ENCODE data around the gene ZBTB8OS.

The ZBTB8OS gene

GRCh38 chr1:32606565-32607371, 43.6 kb downstream of the ZBTB8OS start:
- no peaks in the 10 kb centered on the region for H3K27me3 ChIP-seq (replicated peaks; ENCODE audit: control insufficient read depth, insufficient read depth, low read length)
- H3K4me3 ChIP-seq (replicated peaks; ENCODE audit: low read depth, low read length), result no peak overlapping the region
- DNase-seq (ENCODE audit: extremely low read depth, insufficient read length), result no peak
- H3K36me3 ChIP-seq (ENCODE audit: control insufficient read depth, insufficient read depth, low read length), result no peaks in the 10 kb centered on the region; the same call in 1 of the 2 replicates
- TF ChIP-seq CTCF (IDR thresholded peaks at IDR 0.05; ENCODE audit: insufficient read depth, low read length, poor library complexity, severe bottlenecking), result no peak

- no peak for DNase-seq (ENCODE audit: extremely low read depth, insufficient read length)
- TF ChIP-seq CTCF (IDR thresholded peaks at IDR 0.05; ENCODE audit: insufficient read depth, low read length, poor library complexity, severe bottlenecking), result no peak
- Histone ChIP-seq H3K27me3 (replicated peaks; ENCODE audit: control insufficient read depth, insufficient read depth, low read length) (no peaks in the 10 kb centered on the region), H3K4me3 (replicated peaks; ENCODE audit: low read depth, low read length) (no peak overlapping the region), H3K36me3 (ENCODE audit: control insufficient read depth, insufficient read depth, low read length) (no peaks in the 10 kb centered on the region; the same call in 1 of the 2 replicates)
Measured at GRCh38 chr1:32605711-32606424, 44.5 kb downstream of the ZBTB8OS start.

- H3K4me3 ChIP-seq (replicated peaks; ENCODE audit: low read depth, low read length), result no peak overlapping the region
- TF ChIP-seq CTCF (IDR thresholded peaks at IDR 0.05; ENCODE audit: insufficient read depth, low read length, poor library complexity, severe bottlenecking), result no peak
- no peak for DNase-seq (ENCODE audit: extremely low read depth, insufficient read length)
- H3K36me3 ChIP-seq (ENCODE audit: control insufficient read depth, insufficient read depth, low read length), result no peaks in the 10 kb centered on the region; the same call in 1 of the 2 replicates
- no peaks in the 10 kb centered on the region for H3K27me3 ChIP-seq (replicated peaks; ENCODE audit: control insufficient read depth, insufficient read depth, low read length)
Measured at GRCh38 chr1:32600034-32600433, 50.3 kb downstream of the ZBTB8OS start.

DNA sequence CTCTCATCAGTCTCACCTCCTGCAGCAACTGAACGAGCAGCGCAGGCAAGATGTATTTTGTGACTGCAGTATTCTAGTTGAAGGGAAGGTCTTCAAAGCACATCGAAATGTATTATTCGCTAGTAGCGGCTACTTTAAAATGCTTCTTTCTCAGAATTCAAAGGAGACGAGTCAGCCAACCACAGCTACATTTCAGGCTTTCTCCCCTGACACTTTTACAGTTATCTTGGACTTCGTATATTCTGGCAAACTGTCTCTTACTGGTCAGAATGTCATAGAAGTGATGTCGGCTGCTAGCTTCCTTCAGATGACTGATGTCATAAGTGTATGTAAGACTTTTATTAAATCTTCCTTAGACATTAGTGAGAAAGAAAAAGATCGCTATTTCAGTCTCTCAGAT, 57.4 kb downstream of the ZBTB8OS start:
- no peak for DNase-seq (ENCODE audit: extremely low read depth, insufficient read length)
- no peaks in the 10 kb centered on the region; the same call in 1 of the 2 replicates for H3K36me3 ChIP-seq (ENCODE audit: control insufficient read depth, insufficient read depth, low read length)
- no peaks in the 10 kb centered on the region for H3K27me3 ChIP-seq (replicated peaks; ENCODE audit: control insufficient read depth, insufficient read depth, low read length)
- TF ChIP-seq CTCF (IDR thresholded peaks at IDR 0.05; ENCODE audit: insufficient read depth, low read length, poor library complexity, severe bottlenecking), result no peak
- H3K4me3 ChIP-seq (replicated peaks; ENCODE audit: low read depth, low read length), result no peak overlapping the region

DNA sequence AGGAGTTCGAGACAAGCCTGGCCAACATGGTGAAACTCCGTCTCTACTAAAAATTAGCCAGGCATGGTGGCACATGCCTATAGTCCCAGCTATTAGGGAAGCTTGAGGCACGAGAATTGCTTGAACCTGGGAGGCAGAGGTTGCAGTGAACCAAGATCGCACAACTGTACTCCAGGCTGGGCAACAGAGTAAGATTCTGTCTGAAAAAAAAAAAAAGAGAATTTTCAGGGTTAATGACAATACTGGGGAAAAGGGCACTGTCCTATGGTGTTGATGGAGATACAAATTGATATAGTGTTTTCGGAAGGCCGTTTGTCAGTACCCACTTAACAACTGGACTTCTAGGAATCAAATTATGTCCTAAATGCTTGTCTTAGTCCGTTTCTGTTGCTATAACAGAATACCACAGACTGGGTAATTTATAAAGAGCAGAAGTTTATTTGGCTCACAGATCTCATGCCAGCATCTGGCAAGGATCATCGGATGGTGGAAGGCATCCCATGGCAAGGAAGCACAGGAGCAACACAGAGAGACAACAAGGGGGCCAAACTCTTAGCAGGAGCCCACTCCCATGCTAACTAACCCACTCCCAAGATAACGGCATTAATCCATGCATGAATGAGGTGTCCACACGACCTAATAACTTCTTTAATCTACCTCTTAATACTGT, 69.9 kb downstream of the ZBTB8OS start:
- Histone ChIP-seq H3K4me3 (replicated peaks; ENCODE audit: low read depth, low read length) (no peak overlapping the region), H3K36me3 (ENCODE audit: control insufficient read depth, insufficient read depth, low read length) (no peaks in the 10 kb centered on the region), H3K27me3 (replicated peaks; ENCODE audit: control insufficient read depth, insufficient read depth, low read length) (no peaks in the 10 kb centered on the region)
- no peak for DNase-seq (ENCODE audit: extremely low read depth, insufficient read length)
- TF ChIP-seq CTCF (IDR thresholded peaks at IDR 0.05; ENCODE audit: insufficient read depth, low read length, poor library complexity, severe bottlenecking), result no peak
